Measurements from ENCODE around the gene PDE4A. TPM values are rescaled to one million over a fixed set of nuclear protein-coding genes. Genes with fewer than 3 reads are reported as not detected.

The PDE4A gene
- total and polyA plus RNA-seq, 2 of the 8 experiments (the other 6 are each of a cell fraction or from before 2014, with no cell fraction given) = 2.0 to 4.4 TPM

- Histone ChIP-seq H3K4me2 (ENCODE audit: insufficient read depth in 1 of 2, low read depth in 2 of 2, low read length in 2 of 2) (no peak overlapping the region), H3K27me3 (replicated peaks in 1 of 4; ENCODE audit: control insufficient read depth in 3 of 4, extremely low read depth in 1 of 4, insufficient read depth in 3 of 4, low read length in 3 of 4) (peaks cover 1 to 23% (median 15%) of the 10 kb centered on the region in 4 experiments), H4K8ac (ENCODE audit: extremely low read depth, insufficient read depth, low read length) (no peak overlapping the region), H3K23me2 (ENCODE audit: low read depth, low read length) (peaks cover 3% of the 10 kb centered on the region; the same call in 1 of the 2 replicates), H2BK20ac (ENCODE audit: low read length) (no peak overlapping the region), H2BK120ac (replicated peaks; ENCODE audit: low read depth, low read length) (no peak overlapping the region), H2BK15ac (ENCODE audit: low read length) (no peak overlapping the region), H3K27ac (ENCODE audit: low read depth, low read length) (no peak overlapping the region), H4K5ac (ENCODE audit: insufficient read length, low read depth, low read length) (no peak overlapping the region), H3K4ac (replicated peaks; ENCODE audit: insufficient read length, low read depth, low read length) (no peak overlapping the region), H2BK12ac (ENCODE audit: low read depth, low read length) (no peak overlapping the region), H3K9ac (replicated peaks in 1 of 4; ENCODE audit: extremely low read depth in 1 of 4, low read depth in 3 of 4, low read length in 3 of 4) (no peak overlapping the region), H3K14ac (ENCODE audit: insufficient read length) (no peak overlapping the region), H2BK5ac (ENCODE audit: low read depth, low read length) (no peak overlapping the region), H3K18ac (ENCODE audit: extremely low read depth, low read length) (no peak overlapping the region), H2AK5ac (ENCODE audit: low read depth, low read length) (no peak overlapping the region), H3K36me3 (ENCODE audit: control insufficient read depth in 2 of 4, insufficient read depth in 4 of 4, low read length in 3 of 4) (no peaks in the 10 kb centered on the region), H3K9me3 (ENCODE audit: insufficient read depth in 2 of 2, low read depth in 1 of 2, low read length in 1 of 2) (peaks cover 0 to 2% of the 10 kb centered on the region in 2 experiments; a peak in 1 of 4 replicates), H3K56ac (replicated peaks; ENCODE audit: insufficient read length, low read depth, low read length) (no peak overlapping the region), H3K79me1 (ENCODE audit: low read depth, low read length) (no peaks in the 10 kb centered on the region), H4K91ac (replicated peaks; ENCODE audit: insufficient read length, low read length) (no peak overlapping the region), H3K79me2 (ENCODE audit: control insufficient read depth in 1 of 2, insufficient read depth in 2 of 2, low read length in 2 of 2) (no peaks in the 10 kb centered on the region), H4K20me1 (replicated peaks in 1 of 2; ENCODE audit: control insufficient read depth in 1 of 2, insufficient read depth in 2 of 2, low read length in 2 of 2) (peaks cover 0 to 2% of the 10 kb centered on the region in 2 experiments), H2AFZ (ENCODE audit: low read length) (no peak overlapping the region), H3K4me3 (ENCODE audit: extremely low read depth in 1 of 4, insufficient read depth in 2 of 4, low read depth in 3 of 4, low read length in 4 of 4) (no peak overlapping the region), H3K4me1 (replicated peaks in 1 of 4; ENCODE audit: control insufficient read depth in 3 of 4, insufficient read depth in 4 of 4, low read length in 3 of 4) (peaks cover 0 to 8% (median 3%) of the 10 kb centered on the region in 4 experiments; a peak in 5 of 7 replicates), H3K23ac (ENCODE audit: insufficient read length) (no peak overlapping the region)
- DNase-seq (ENCODE audit: low read depth in 1 of 2, low spot score in 2 of 2) (no peak), FAIRE-seq (no peak)
- ChIA-PET POLR2A (ENCODE audit: partially characterized antibody) (interaction anchor here (1.5 kb wide), 1 partner anchor 11 kb away, joined by 4 read pairs; no protein-coding TSS in a partner anchor), CTCF (ENCODE audit: partially characterized antibody) (interaction anchor here (0.6 to 9.4 kb wide), 11 partner anchors 8 to 1400 kb away, joined by 3 to 172 read pairs (median 4); partner anchors contain the start of genes CDC37, ICAM1 and PDE4A)
- WGBS, 2 experiments (ENCODE audit: extremely low coverage in 1 of 2, insufficient coverage in 1 of 2, insufficient read length in 1 of 2, insufficient replicate concordance in 2 of 2, low coverage in 1 of 2, low lambda C conversion rate in 2 of 2, missing lambda C conversion rate in 1 of 2) = 86% methylated on average over 12 of the region's 13 CpGs; no CpG with 5 or more reads in 1 of the 2 experiments
- TF ChIP-seq CREB1 (IDR thresholded peaks at IDR 0.05) (no peak), RXRA (IDR thresholded peaks at IDR 0.05; ENCODE audit: insufficient read depth, low read depth, low read length) (no peak), SP1 (IDR thresholded peaks at IDR 0.05; ENCODE audit: low read depth, low read length) (no peak), SIRT6 (IDR thresholded peaks at IDR 0.05; ENCODE audit: low read length) (no peak), CBX5 (IDR thresholded peaks at IDR 0.05; ENCODE audit: low read depth, low read length) (no peak), GTF2F1 (IDR thresholded peaks at IDR 0.05; ENCODE audit: borderline replicate concordance, low read depth, low read length) (no peak), KDM4A (IDR thresholded peaks at IDR 0.05; ENCODE audit: low read depth, low read length, severe bottlenecking) (no peak), TAF7 (optimal IDR thresholded peaks at IDR 0.05; ENCODE audit: borderline replicate concordance, low read depth, low read length) (no peak), SP4 (IDR thresholded peaks at IDR 0.05; ENCODE audit: low read length) (no peak), CTBP2 (IDR thresholded peaks at IDR 0.05; ENCODE audit: borderline replicate concordance, insufficient read depth, insufficient read length, low read length) (no peak), FOSL1 (IDR thresholded peaks at IDR 0.05; ENCODE audit: insufficient read depth, low read depth, low read length) (no peak), EZH2 (IDR thresholded peaks at IDR 0.05; ENCODE audit: low read depth, low read length, severe bottlenecking) (no peak), PHF8 (conservative IDR thresholded peaks at IDR 0.05; ENCODE audit: low read depth, low read length) (no peak)
These were observed 7.9 kb upstream of the PDE4A start for GRCh38 chr19:10412257-10412977.

All from H1 (cell line).